ENCODE data around the gene TAS2R20. TPM values are rescaled to one million over a fixed set of nuclear protein-coding genes. Genes with fewer than 3 reads are reported as not detected.

TAS2R20 gene
- total RNA-seq, 3 donors from 2014 or later = 4.6 to 7.9 (median 5.6) TPM

DNA sequence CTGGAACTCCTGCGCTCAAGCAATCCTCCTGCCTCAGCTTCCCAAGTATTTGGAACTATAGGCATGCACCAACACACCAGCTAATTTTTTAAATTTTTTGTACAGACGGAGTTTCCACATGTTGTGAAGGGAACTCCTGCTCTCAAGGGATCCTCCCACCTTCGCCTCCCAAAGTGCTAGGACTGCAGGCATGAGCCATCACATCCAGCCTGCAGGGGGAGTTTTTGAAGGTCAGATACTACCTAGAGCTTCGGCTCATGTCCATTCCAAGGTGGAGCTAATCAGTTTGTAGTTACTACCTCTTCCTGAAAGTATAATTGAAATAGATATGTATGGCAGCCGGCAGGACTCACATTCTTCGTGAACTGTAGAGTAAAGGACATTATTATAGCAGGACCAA is 28.0 kb upstream of the TAS2R20 start:
- no peak for DNase-seq (ENCODE audit: low spot score in 2 of 2)
- Histone ChIP-seq H3K27ac (no peak overlapping the region), H3K36me3 (no peaks in the 10 kb centered on the region), H3K27me3 (no peaks in the 10 kb centered on the region), H3K4me1 (no peaks in the 10 kb centered on the region), H3K9me3 (no peaks in the 10 kb centered on the region), H3K4me3 (no peak overlapping the region)
- TF ChIP-seq, protein P1, sequence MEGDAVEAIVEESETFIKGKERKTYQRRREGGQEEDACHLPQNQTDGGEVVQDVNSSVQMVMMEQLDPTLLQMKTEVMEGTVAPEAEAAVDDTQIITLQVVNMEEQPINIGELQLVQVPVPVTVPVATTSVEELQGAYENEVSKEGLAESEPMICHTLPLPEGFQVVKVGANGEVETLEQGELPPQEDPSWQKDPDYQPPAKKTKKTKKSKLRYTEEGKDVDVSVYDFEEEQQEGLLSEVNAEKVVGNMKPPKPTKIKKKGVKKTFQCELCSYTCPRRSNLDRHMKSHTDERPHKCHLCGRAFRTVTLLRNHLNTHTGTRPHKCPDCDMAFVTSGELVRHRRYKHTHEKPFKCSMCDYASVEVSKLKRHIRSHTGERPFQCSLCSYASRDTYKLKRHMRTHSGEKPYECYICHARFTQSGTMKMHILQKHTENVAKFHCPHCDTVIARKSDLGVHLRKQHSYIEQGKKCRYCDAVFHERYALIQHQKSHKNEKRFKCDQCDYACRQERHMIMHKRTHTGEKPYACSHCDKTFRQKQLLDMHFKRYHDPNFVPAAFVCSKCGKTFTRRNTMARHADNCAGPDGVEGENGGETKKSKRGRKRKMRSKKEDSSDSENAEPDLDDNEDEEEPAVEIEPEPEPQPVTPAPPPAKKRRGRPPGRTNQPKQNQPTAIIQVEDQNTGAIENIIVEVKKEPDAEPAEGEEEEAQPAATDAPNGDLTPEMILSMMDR (IDR thresholded peaks at IDR 0.05) = no peak
- no peak for TF ChIP-seq POLR2AphosphoS5 (IDR thresholded peaks at IDR 0.05)
- TF ChIP-seq POLR2A (IDR thresholded peaks at IDR 0.05) = no peak
- intact Hi-C loops (cut with DNase I; ENCODE audit: low total_unique reads) = no loop called here

GRCh38 chr12:11023387-11023786 is 25.3 kb upstream of the TAS2R20 start:
- intact Hi-C loops (cut with DNase I; ENCODE audit: low total_unique reads) = no loop called here
- no peak for DNase-seq (ENCODE audit: low spot score in 2 of 2)
- no peak overlapping the region for H3K4me3 ChIP-seq
- TF ChIP-seq POLR2A (IDR thresholded peaks at IDR 0.05) (no peak), POLR2AphosphoS5 (IDR thresholded peaks at IDR 0.05) (no peak)
- TF ChIP-seq, protein P1 (IDR thresholded peaks at IDR 0.05) = no peak
- no peaks in the 10 kb centered on the region for H3K36me3 ChIP-seq
- no peaks in the 10 kb centered on the region for H3K9me3 ChIP-seq
- no peak overlapping the region for H3K27ac ChIP-seq
- no peaks in the 10 kb centered on the region for H3K4me1 ChIP-seq
- no peaks in the 10 kb centered on the region for H3K27me3 ChIP-seq

GRCh38 chr12:11022520-11022919 is 24.4 kb upstream of the TAS2R20 start, which contains the start of gene TAS2R19:
Gene TAS2R19 (minus strand): TSS chr12:11022620. CDS start chr12:11022571, 49 bp downstream.
- Histone ChIP-seq H3K27ac (no peak within 1 kb of the TSS), H3K4me3 (no peak within 1 kb of the TSS), H3K4me1 (no peaks in the 10 kb centered on the region), H3K9me3 (no peaks in the 10 kb centered on the region), H3K27me3 (no peaks in the 10 kb centered on the region), H3K36me3 (no peaks in the 10 kb centered on the region)
- intact Hi-C loops (cut with DNase I; ENCODE audit: low total_unique reads) = no loop called here
- TF ChIP-seq POLR2AphosphoS5 (IDR thresholded peaks at IDR 0.05) (no peak), POLR2A (IDR thresholded peaks at IDR 0.05) (no peak)
- TF ChIP-seq, protein P1 (IDR thresholded peaks at IDR 0.05) = no peak
- no peak for DNase-seq (ENCODE audit: low spot score in 2 of 2)

DNA sequence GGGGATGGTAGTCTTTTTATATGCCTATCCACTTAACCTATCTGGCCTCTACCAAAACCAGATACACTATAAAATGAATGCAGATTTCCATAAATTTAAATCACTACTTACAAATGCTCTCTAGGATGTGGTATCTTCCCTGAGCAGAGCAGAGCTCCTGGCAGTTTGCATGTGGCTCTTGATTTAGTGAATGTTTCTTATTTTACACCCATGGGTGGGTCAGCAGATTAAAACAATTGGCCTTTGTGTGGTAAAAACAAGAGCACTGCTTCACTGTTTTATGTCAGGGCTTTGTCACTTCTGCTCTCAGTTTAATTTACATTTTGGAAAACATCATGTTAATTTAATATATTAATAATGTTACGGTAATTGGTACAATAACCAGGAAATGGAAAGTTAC is 18.8 kb upstream of the TAS2R20 start:
- intact Hi-C loops (cut with DNase I; ENCODE audit: low total_unique reads) = no loop called here
- no peak for TF ChIP-seq POLR2AphosphoS5 (IDR thresholded peaks at IDR 0.05)
- H3K9me3 ChIP-seq = no peaks in the 10 kb centered on the region
- no peaks in the 10 kb centered on the region for H3K4me1 ChIP-seq
- H3K27ac ChIP-seq = no peak overlapping the region
- no peaks in the 10 kb centered on the region for H3K36me3 ChIP-seq
- no peak for DNase-seq (ENCODE audit: low spot score in 2 of 2)
- H3K4me3 ChIP-seq = no peak overlapping the region
- no peaks in the 10 kb centered on the region for H3K27me3 ChIP-seq

GRCh38 chr12:11015775-11016430 is 17.8 kb upstream of the TAS2R20 start:
- Histone ChIP-seq H3K9me3 (no peaks in the 10 kb centered on the region), H3K27me3 (no peaks in the 10 kb centered on the region), H3K27ac (no peak overlapping the region), H3K36me3 (no peaks in the 10 kb centered on the region), H3K4me1 (no peaks in the 10 kb centered on the region), H3K4me3 (no peak overlapping the region)
- DNase-seq (ENCODE audit: low spot score in 2 of 2) = no peak
- no peak for TF ChIP-seq POLR2A (IDR thresholded peaks at IDR 0.05)
- TF ChIP-seq, protein P1 (IDR thresholded peaks at IDR 0.05) = no peak
- TF ChIP-seq POLR2AphosphoS5 (IDR thresholded peaks at IDR 0.05) = no peak
- intact Hi-C loops (cut with DNase I; ENCODE audit: low total_unique reads) = no loop called here
